H1 (cell line): ENCODE data around the gene FAM120C. TPM values are rescaled to one million over a fixed set of nuclear protein-coding genes. Genes with fewer than 3 reads are reported as not detected.

Experiments used
- CHD7 ChIP-seq: fragments of 300-600 bp; sonication (generic); IDR thresholded peaks from 2 replicates; pipeline ENCODE4 v1.7.1; 2012; ENCODE audit warnings: low read length, moderate library complexity, mild to moderate bottlenecking, inconsistent platforms; ENCODE audit not compliant: insufficient replicate concordance
- CTCF ChIP-seq, 3 experiments: IDR thresholded peaks; 1 replicate in 2 of 3; 2 replicates in 1 of 3; pipeline versions ENCODE4 v1.5.1 to v1.6.1; 2011; ENCODE audit warnings: low read length in 3 of 3, mild to moderate bottlenecking in 3 of 3, inconsistent platforms in 2 of 3, low read depth in 1 of 3, moderate library complexity in 1 of 3; ENCODE audit not compliant: insufficient read depth in 1 of 3; ENCODE audit errors: control extremely low read depth in 1 of 3
- EGR1 ChIP-seq: IDR thresholded peaks from 2 replicates; pipeline ENCODE4 v1.6.1; 2011; ENCODE audit warnings: low read depth, low read length, borderline replicate concordance
- EP300 ChIP-seq, 2 experiments: IDR thresholded peaks; 1 replicate in 1 of 2; 2 replicates in 1 of 2; pipeline ENCODE4 v1.6.1; 2011 to 2012; ENCODE audit warnings: low read depth in 2 of 2, low read length in 2 of 2, mild to moderate bottlenecking in 2 of 2, borderline replicate concordance in 1 of 2, inconsistent platforms in 1 of 2, moderate library complexity in 1 of 2
- GTF2F1 ChIP-seq: IDR thresholded peaks from 2 replicates; pipeline ENCODE4 v1.6.1; 2012; ENCODE audit warnings: low read depth, low read length, improper control_type of control experiment, borderline replicate concordance
- KDM5A ChIP-seq: fragments of 200-600 bp; IDR thresholded peaks from 2 replicates; pipeline ENCODE4 v1.7.1; 2012; ENCODE audit warnings: mild to moderate bottlenecking, low read length, inconsistent platforms, mixed read lengths
- SP4 ChIP-seq: IDR thresholded peaks from 2 replicates; pipeline ENCODE4 v1.6.1; 2012; ENCODE audit warnings: low read length, inconsistent platforms
- polyA plus RNA-seq, 7 experiments: library from polyadenylated mRNA; depleted of rRNA in 3 of 7; stranded (reverse) in 5 of 7; unstranded in 2 of 7; fragments of >200 nt in 5 of 7; fragments of 200-250 nt in 2 of 7; gene quantifications; 1 replicate in 5 of 7; 2 replicates in 1 of 7; 4 replicates in 1 of 7; pipeline versions ENCODE4 v1.2.1 to v1.2.3, GENCODE V29; 2011 to 2013; ENCODE audit warnings: missing spikeins in 2 of 7, mixed read lengths in 2 of 7
- total RNA-seq: library from RNA; stranded (reverse); fragmentation: NEBNext Ultra II Directional; extraction: Animal tissue kit (Norgen Biotek cat#: 25700); gene quantifications from 2 replicates; pipeline ENCODE4 v1.2.1, GENCODE V29; 2021

Gene FAM120C
- total and polyA plus RNA-seq, 2 of the 8 experiments (the other 6 are each of a cell fraction or from before 2014, with no cell fraction given) = 4.4 to 8.1 TPM

GRCh38 chrX:54085666-54086065 lies 97.4 kb downstream of the FAM120C start (continued):
- no peak for TF ChIP-seq CHD7
- no peak for TF ChIP-seq SP4
- TF ChIP-seq EP300 (IDR thresholded peaks at IDR 0.05; ENCODE audit: borderline replicate concordance in 1 of 2, low read depth in 2 of 2, low read length in 2 of 2) = no peak
- no peak for TF ChIP-seq KDM5A
- no peak for TF ChIP-seq CTCF (IDR thresholded peaks at IDR 0.05; ENCODE audit: control extremely low read depth in 1 of 3, insufficient read depth in 1 of 3, low read depth in 1 of 3, low read length in 3 of 3)
- no peak for TF ChIP-seq GTF2F1
- no peak for TF ChIP-seq EGR1
